ENCODE data around the gene TRMO. TPM values are rescaled to one million over a fixed set of nuclear protein-coding genes. Genes with fewer than 3 reads are reported as not detected.

Gene TRMO
- total and polyA plus RNA-seq, 7 donors, result 7.8 to 27.8 (median 24.8) TPM

DNA sequence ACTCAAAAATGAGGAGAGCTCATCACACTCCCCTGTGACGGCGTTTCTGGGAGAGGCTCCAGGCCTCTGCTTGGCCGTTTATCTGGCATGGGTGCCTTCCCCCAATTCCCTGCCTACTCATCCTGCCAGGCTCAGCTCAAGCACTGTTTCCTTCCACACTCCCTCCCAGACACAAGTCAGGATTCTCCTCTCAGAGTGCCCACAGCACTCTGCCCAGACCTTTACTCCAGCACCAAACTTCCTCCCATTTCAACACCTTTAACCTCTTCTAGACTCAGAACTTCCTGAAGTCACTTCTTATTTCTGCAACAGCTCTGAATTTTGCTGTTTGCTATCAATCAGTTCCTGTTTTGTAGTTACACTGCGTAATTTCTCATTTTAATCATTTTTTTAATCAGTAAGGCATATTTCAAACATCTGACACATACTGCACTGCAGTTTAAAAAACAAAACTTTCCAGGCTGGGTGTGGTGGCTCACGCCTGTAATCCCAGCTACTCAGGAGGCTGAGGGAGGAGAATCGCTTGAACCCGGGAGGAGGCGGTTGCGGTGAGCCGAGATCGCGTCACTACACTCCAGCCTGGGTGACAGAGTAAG is 16.0 kb downstream of the TRMO start:
- H3K27me3 ChIP-seq, result no peaks in the 10 kb centered on the region
- peaks cover 0 to 14% (median 6%) of the 10 kb centered on the region in 4 donors for H3K4me1 ChIP-seq
- no peak overlapping the region for H3K4me3 ChIP-seq
- DNase-seq, result peak; percentile 68
- peaks cover 0 to 52% (median 18%) of the 10 kb centered on the region in 4 donors for H3K36me3 ChIP-seq
- no peaks in the 10 kb centered on the region for H3K9me3 ChIP-seq
- intact Hi-C loops (cut with DNase I), result no loop called here
- TF ChIP-seq, protein P1, sequence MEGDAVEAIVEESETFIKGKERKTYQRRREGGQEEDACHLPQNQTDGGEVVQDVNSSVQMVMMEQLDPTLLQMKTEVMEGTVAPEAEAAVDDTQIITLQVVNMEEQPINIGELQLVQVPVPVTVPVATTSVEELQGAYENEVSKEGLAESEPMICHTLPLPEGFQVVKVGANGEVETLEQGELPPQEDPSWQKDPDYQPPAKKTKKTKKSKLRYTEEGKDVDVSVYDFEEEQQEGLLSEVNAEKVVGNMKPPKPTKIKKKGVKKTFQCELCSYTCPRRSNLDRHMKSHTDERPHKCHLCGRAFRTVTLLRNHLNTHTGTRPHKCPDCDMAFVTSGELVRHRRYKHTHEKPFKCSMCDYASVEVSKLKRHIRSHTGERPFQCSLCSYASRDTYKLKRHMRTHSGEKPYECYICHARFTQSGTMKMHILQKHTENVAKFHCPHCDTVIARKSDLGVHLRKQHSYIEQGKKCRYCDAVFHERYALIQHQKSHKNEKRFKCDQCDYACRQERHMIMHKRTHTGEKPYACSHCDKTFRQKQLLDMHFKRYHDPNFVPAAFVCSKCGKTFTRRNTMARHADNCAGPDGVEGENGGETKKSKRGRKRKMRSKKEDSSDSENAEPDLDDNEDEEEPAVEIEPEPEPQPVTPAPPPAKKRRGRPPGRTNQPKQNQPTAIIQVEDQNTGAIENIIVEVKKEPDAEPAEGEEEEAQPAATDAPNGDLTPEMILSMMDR (IDR thresholded peaks at IDR 0.05), result no peak
- TF ChIP-seq EP300 (IDR thresholded peaks at IDR 0.05) (no peak), POLR2A (IDR thresholded peaks at IDR 0.05) (no peak), POLR2AphosphoS5 (IDR thresholded peaks at IDR 0.05) (no peak)
- H3K27ac ChIP-seq, result peak overlapping the region in 1 of 4 donors; percentile 11
- 74 to 82% methylated on average over 12 of the region's 12 CpGs for WGBS, 2 donors

DNA sequence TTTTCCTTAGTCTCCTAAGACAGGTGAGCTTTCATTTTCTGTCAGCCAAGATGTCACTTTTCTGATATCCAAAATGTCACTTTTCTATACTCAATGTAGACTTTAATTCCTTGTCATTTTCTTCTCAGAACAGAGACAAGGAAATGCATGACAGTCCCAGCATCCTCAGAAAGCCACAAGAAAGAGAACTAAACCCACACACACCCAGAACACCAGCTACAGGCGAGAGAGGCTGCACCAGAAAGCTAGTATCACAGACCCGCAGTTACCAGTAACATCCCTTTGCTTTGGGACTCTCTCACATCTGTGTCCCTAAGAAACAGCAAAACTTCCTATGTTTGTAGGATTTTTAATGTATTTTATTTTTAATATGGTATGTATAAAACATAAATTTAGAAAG is 17.1 kb downstream of the TRMO start:
- Histone ChIP-seq H3K36me3 (peaks cover 0 to 45% (median 9%) of the 10 kb centered on the region in 4 donors), H3K4me1 (peaks cover 0 to 21% (median 8%) of the 10 kb centered on the region in 4 donors), H3K4me3 (no peak overlapping the region), H3K9me3 (no peaks in the 10 kb centered on the region), H3K27me3 (no peaks in the 10 kb centered on the region), H3K27ac (no peak overlapping the region)
- no peak for TF ChIP-seq EP300 (IDR thresholded peaks at IDR 0.05)
- no peak for TF ChIP-seq POLR2AphosphoS5 (IDR thresholded peaks at IDR 0.05)
- TF ChIP-seq, protein P1 (IDR thresholded peaks at IDR 0.05), result no peak
- no peak for TF ChIP-seq POLR2A (IDR thresholded peaks at IDR 0.05)
- DNase-seq, result no peak
- 53 to 87% methylated on average over 2 of the region's 2 CpGs for WGBS, 2 donors
- intact Hi-C loops (cut with DNase I), result no loop called here

DNA sequence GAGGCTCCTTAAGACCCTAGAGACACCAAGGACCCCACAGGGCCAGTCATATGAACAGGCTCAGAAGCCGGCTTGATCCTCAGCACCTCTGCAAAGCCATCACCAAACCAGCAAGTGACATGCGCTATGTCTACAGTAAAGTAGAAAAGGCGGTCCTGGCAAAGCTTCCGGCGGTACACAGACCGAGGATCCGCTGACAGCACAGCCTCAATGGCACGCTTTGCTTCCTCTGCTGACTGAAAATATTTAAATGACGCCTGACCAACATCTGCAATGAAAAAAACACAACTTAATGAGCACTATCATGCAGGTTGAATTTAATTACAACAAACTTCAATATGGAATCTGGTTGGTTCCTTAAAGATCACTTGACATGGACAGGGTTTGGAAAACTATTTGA is 17.6 kb downstream of the TRMO start:
- TF ChIP-seq EP300 (IDR thresholded peaks at IDR 0.05) (no peak), POLR2A (IDR thresholded peaks at IDR 0.05) (no peak), POLR2AphosphoS5 (IDR thresholded peaks at IDR 0.05) (no peak)
- TF ChIP-seq, protein P1 (IDR thresholded peaks at IDR 0.05), result no peak
- H3K27me3 ChIP-seq, result no peaks in the 10 kb centered on the region
- H3K27ac ChIP-seq, result no peak overlapping the region
- H3K36me3 ChIP-seq, result peaks cover 0 to 45% (median 5%) of the 10 kb centered on the region in 4 donors
- no peaks in the 10 kb centered on the region for H3K9me3 ChIP-seq
- H3K4me3 ChIP-seq, result no peak overlapping the region
- 87 to 92% methylated on average over 9 of the region's 9 CpGs for WGBS, 2 donors
- DNase-seq, result no peak
- intact Hi-C loops (cut with DNase I), result no loop called here
- peaks cover 0 to 21% (median 8%) of the 10 kb centered on the region in 4 donors for H3K4me1 ChIP-seq

DNA sequence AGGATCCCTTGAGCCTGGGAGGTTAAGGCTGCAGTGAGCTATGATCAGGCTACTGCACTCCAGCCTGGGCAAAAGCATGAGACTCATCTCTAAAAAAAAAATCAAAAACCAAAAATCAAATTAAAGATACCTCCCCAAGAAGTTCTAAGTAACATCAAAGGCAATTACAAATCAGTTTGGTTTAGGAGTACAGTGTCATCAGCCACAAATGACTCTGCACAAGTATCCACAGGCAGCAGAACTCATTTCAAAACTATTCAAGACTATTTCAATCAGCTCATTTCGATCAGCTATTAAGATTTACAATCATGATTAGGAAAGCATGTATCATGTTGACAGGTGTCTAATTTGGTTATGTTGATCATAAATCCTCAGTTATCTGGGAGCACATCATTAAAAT is 19.1 kb downstream of the TRMO start:
- no peak overlapping the region for H3K4me3 ChIP-seq
- H3K27ac ChIP-seq, result no peak overlapping the region
- intact Hi-C loops (cut with DNase I), result no loop called here
- H3K4me1 ChIP-seq, result peaks cover 0 to 21% (median 8%) of the 10 kb centered on the region in 4 donors
- 54 to 80% methylated on average over 1 of the region's 1 CpG for WGBS, 2 donors
- peaks cover 0 to 34% (median 3%) of the 10 kb centered on the region in 4 donors for H3K36me3 ChIP-seq
- no peak for DNase-seq
- no peaks in the 10 kb centered on the region for H3K27me3 ChIP-seq
- TF ChIP-seq, protein P1 (IDR thresholded peaks at IDR 0.05), result no peak
- TF ChIP-seq EP300 (IDR thresholded peaks at IDR 0.05) (no peak), POLR2AphosphoS5 (IDR thresholded peaks at IDR 0.05) (no peak), POLR2A (IDR thresholded peaks at IDR 0.05) (no peak)
- no peaks in the 10 kb centered on the region for H3K9me3 ChIP-seq
